CD4-positive, CD25-positive, alpha-beta regulatory T cell (primary cell): Measurements from ENCODE around the gene CREM. TPM values are rescaled to one million over a fixed set of nuclear protein-coding genes. Genes with fewer than 3 reads are reported as not detected.

Experiments
- ATAC-seq, 2 donors: fragments of 150-1000 bp; cut with Tn5 transposase; one replicate each; pipeline ENCODE4 v1.10.0; 2021; ENCODE audit warnings: low read depth in 2 of 2, moderate number of reproducible peaks in 2 of 2, moderate library complexity in 1 of 2
- DNase-seq, 3 donors: peaks; one replicate each; pipeline versions ENCODE4 v3.0.0 to v3.0.0-alpha.2; 2012 to 2022; ENCODE audit warnings: mixed read lengths in 1 of 3
- H3K27ac ChIP-seq: one replicate; pipeline ENCODE4 v1.7.0; 2013; ENCODE audit warnings: mild to moderate bottlenecking, low read length; ENCODE audit not compliant: insufficient read depth, poor library complexity, severe bottlenecking
- H3K27me3 ChIP-seq: one replicate; pipeline ENCODE4 v1.7.0; 2013; ENCODE audit warnings: low read length; ENCODE audit not compliant: control insufficient read depth, insufficient read depth
- H3K36me3 ChIP-seq: one replicate; pipeline ENCODE4 v1.7.0; 2013; ENCODE audit warnings: mild to moderate bottlenecking, low read length, moderate library complexity; ENCODE audit not compliant: control insufficient read depth, insufficient read depth
- H3K4me1 ChIP-seq: 2 replicates; pipeline ENCODE4 v1.7.0; 2013; ENCODE audit warnings: mild to moderate bottlenecking, low read length; ENCODE audit not compliant: insufficient read depth, control insufficient read depth, poor library complexity, severe bottlenecking
- H3K4me3 ChIP-seq: one replicate; pipeline ENCODE4 v1.7.0; 2013; ENCODE audit warnings: low read depth, mild to moderate bottlenecking, low read length, moderate library complexity
- H3K9me3 ChIP-seq, 2 experiments: 1 replicate in 1 of 2; 2 replicates in 1 of 2; pipeline ENCODE4 v1.7.0; 2013; ENCODE audit warnings: low read length in 2 of 2, mild to moderate bottlenecking in 1 of 2, moderate library complexity in 1 of 2; ENCODE audit not compliant: control insufficient read depth in 2 of 2
- H3K27ac Mint-ChIP-seq, 3 donors: one replicate each; pipeline ENCODE4 v1.8.0; 2020 to 2022; ENCODE audit warnings: mild to moderate bottlenecking in 3 of 3, mixed read lengths in 3 of 3, moderate library complexity in 2 of 3
- H3K27me3 Mint-ChIP-seq: one replicate; pipeline ENCODE4 v1.8.0; 2022; ENCODE audit warnings: mild to moderate bottlenecking, mixed read lengths
- H3K36me3 Mint-ChIP-seq: one replicate; pipeline ENCODE4 v1.8.0; 2020; ENCODE audit warnings: mixed read lengths
- H3K4me1 Mint-ChIP-seq, 4 donors: one replicate each; pipeline ENCODE4 v1.8.0; 2020 to 2022; ENCODE audit warnings: mixed read lengths in 4 of 4, mild to moderate bottlenecking in 1 of 4
- H3K4me3 Mint-ChIP-seq, 4 donors: one replicate each; pipeline ENCODE4 v1.8.0; 2020 to 2022; ENCODE audit warnings: mild to moderate bottlenecking in 4 of 4, mixed read lengths in 4 of 4, moderate library complexity in 3 of 4
- H3K9me3 Mint-ChIP-seq, 7 donors: one replicate each; pipeline ENCODE4 v1.8.0; 2020 to 2022; ENCODE audit warnings: mixed read lengths in 7 of 7, mild to moderate bottlenecking in 3 of 7, moderate library complexity in 2 of 7
- polyA plus RNA-seq, 4 donors: library from polyadenylated mRNA; unstranded; fragments of 300-500 nt; fragmentation: Illumina TruSeq; gene quantifications; one replicate each; pipeline ENCODE4 v1.2.3, GENCODE V29; 2021
- total RNA-seq: library from RNA; stranded (reverse); gene quantifications from one replicate; pipeline ENCODE4 v1.2.3, GENCODE V29; 2022

CREM gene
- total and polyA plus RNA-seq, 5 donors from 2014 or later: 24.6 to 121 (median 30.2) TPM

DNA sequence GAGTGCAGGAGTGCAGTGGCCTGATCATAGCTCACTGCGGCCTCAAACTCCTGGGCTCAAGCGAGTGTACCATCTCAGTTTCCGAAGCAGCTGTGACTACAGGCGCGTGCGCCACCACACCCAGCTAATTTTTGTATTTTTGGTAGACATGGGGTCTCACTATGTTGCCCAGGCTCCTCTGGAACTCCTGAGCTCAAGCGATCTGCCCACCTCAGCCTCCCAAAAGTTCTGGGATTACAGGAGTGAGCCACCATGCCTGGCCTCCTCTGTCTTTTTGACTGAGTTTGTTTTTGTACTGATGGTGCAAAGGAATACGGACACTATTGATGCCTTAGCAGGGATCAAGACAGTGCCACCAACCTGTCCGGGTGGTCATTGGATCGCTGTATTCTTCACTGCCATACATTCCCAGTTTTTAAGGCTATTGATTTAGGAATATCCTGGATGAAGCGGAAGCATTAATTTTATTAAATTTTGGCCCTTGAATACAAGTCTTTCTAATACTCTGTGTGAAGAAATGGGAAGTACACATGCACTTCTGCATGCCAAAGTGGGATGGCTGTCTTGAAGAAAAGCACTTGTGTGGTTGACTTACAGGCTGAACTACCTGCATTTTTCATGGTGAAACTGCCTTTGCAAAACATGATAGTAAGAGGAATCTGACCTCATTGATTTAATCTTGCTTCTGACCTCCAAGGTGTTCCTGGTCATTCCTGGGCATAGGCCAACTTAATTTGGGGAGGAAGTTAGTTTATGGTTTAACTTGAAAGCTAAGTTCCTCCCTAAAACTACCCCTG lies 34.5 kb upstream of the CREM start:
- Mint-ChIP-seq H3K4me3 (peak overlapping the region in 2 of 4 donors; percentile 45 to 63), H3K9me3 (peaks cover 0 to 5% (median 0%) of the 10 kb centered on the region in 7 donors), H3K27me3 (peaks cover 12% of the 10 kb centered on the region), H3K27ac (no peak overlapping the region), H3K36me3 (peaks cover 9% of the 10 kb centered on the region), H3K4me1 (peaks cover 14 to 36% (median 28%) of the 10 kb centered on the region in 4 donors)
- Histone ChIP-seq H3K36me3 (peaks cover 3% of the 10 kb centered on the region), H3K4me1 (peaks cover 28% of the 10 kb centered on the region), H3K4me3 (no peak overlapping the region), H3K27me3 (peaks cover 2% of the 10 kb centered on the region), H3K27ac (no peak overlapping the region), H3K9me3 (no peaks in the 10 kb centered on the region)
- DNase-seq (no peak), ATAC-seq (no peak)

DNA sequence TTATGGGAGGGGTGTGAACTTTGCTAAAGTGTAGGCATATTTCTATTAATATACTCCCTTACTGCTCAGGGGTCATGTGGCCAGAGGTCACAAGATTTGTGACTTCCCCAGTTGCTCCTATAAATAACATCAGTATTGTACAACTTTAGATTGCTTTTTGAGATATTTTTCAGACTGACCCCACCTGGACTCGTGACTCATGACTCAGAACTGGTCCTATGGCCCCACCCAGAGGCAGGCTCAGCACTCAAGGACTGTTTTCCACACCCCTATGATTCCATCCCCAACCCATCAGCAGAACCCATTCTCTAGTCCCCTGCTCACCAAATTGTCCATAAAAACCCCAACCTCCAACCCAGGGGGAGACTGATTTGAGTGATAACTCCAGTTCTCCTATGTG lies 33.8 kb upstream of the CREM start:
- H3K36me3 ChIP-seq: no peaks in the 10 kb centered on the region
- no peak for ATAC-seq
- no peak overlapping the region for H3K27ac ChIP-seq
- H3K27me3 ChIP-seq: peaks cover 5% of the 10 kb centered on the region
- H3K4me1 ChIP-seq: peaks cover 22% of the 10 kb centered on the region
- Mint-ChIP-seq H3K36me3 (peaks cover 3% of the 10 kb centered on the region), H3K27me3 (peaks cover 14% of the 10 kb centered on the region), H3K4me1 (peaks cover 8 to 29% (median 21%) of the 10 kb centered on the region in 4 donors), H3K27ac (no peak overlapping the region), H3K9me3 (peaks cover 0 to 5% (median 0%) of the 10 kb centered on the region in 7 donors), H3K4me3 (peak overlapping the region in 2 of 4 donors; percentile 45 to 63)
- H3K4me3 ChIP-seq: no peak overlapping the region
- H3K9me3 ChIP-seq: no peaks in the 10 kb centered on the region
- DNase-seq: no peak

GRCh38 chr10:35096312-35096711 lies 30.3 kb upstream of the CREM start:
- H3K4me3 Mint-ChIP-seq: no peak overlapping the region
- H3K9me3 ChIP-seq: no peaks in the 10 kb centered on the region
- H3K36me3 Mint-ChIP-seq: no peaks in the 10 kb centered on the region
- no peak overlapping the region for H3K27ac Mint-ChIP-seq
- DNase-seq (no peak), ATAC-seq (no peak)
- peaks cover under 1 to 2% (median 2%) of the 10 kb centered on the region in 4 donors for H3K4me1 Mint-ChIP-seq
- no peak overlapping the region for H3K27ac ChIP-seq
- H3K36me3 ChIP-seq: no peaks in the 10 kb centered on the region
- H3K9me3 Mint-ChIP-seq: peaks cover 0 to 5% (median 0%) of the 10 kb centered on the region in 7 donors
- no peaks in the 10 kb centered on the region for H3K4me1 ChIP-seq
- no peak overlapping the region for H3K4me3 ChIP-seq
- H3K27me3 ChIP-seq: peaks cover 5% of the 10 kb centered on the region
- peaks cover 25% of the 10 kb centered on the region for H3K27me3 Mint-ChIP-seq

GRCh38 chr10:35097510-35097909 lies 29.1 kb upstream of the CREM start:
- no peaks in the 10 kb centered on the region for H3K4me1 ChIP-seq
- H3K36me3 Mint-ChIP-seq: no peaks in the 10 kb centered on the region
- H3K27ac ChIP-seq: no peak overlapping the region
- H3K27me3 ChIP-seq: peaks cover 5% of the 10 kb centered on the region
- H3K4me3 ChIP-seq: no peak overlapping the region
- no peaks in the 10 kb centered on the region for H3K36me3 ChIP-seq
- H3K4me3 Mint-ChIP-seq: no peak overlapping the region
- no peaks in the 10 kb centered on the region for H3K9me3 ChIP-seq
- H3K27ac Mint-ChIP-seq: no peak overlapping the region
- peaks cover 25% of the 10 kb centered on the region for H3K27me3 Mint-ChIP-seq
- no peaks in the 10 kb centered on the region for H3K4me1 Mint-ChIP-seq
- ATAC-seq: no peak
- peaks cover 0 to 5% (median 0%) of the 10 kb centered on the region in 7 donors for H3K9me3 Mint-ChIP-seq
- DNase-seq: no peak

- Histone ChIP-seq H3K4me1 (no peaks in the 10 kb centered on the region), H3K36me3 (no peaks in the 10 kb centered on the region), H3K27ac (no peak overlapping the region), H3K4me3 (no peak overlapping the region), H3K9me3 (no peaks in the 10 kb centered on the region), H3K27me3 (no peaks in the 10 kb centered on the region)
- no peak for DNase-seq
- Mint-ChIP-seq H3K4me1 (no peaks in the 10 kb centered on the region), H3K9me3 (no peaks in the 10 kb centered on the region), H3K36me3 (no peaks in the 10 kb centered on the region), H3K27me3 (peaks cover 10% of the 10 kb centered on the region), H3K4me3 (no peak overlapping the region), H3K27ac (no peak overlapping the region)
- ATAC-seq: no peak
Observed at GRCh38 chr10:35103882-35104281, 22.8 kb upstream of the CREM start.

DNA sequence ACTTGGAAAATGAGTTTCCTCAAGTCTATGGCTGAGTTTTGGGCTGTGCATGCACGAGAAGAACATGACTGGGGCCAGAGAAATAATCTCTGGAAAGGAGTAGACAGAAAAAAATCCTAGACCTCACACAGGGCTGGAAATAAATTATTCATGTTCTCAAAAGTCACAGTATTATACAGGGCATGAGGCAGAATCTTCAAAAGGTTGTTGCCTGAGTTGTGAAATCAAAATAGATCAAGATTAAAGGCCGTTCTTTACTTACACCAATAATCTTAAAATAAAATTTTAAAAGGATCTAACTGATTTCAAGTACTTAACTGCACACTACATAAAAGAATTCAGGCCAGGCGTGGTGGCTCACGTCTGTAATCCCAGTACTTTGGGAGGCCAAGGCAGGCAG lies 14.1 kb upstream of the CREM start:
- H3K4me3 Mint-ChIP-seq: no peak overlapping the region
- H3K27ac ChIP-seq: no peak overlapping the region
- peaks cover 2% of the 10 kb centered on the region for H3K27me3 ChIP-seq
- H3K9me3 Mint-ChIP-seq: peaks cover 0 to 2% (median 0%) of the 10 kb centered on the region in 7 donors
- no peaks in the 10 kb centered on the region for H3K4me1 ChIP-seq
- H3K36me3 ChIP-seq: no peaks in the 10 kb centered on the region
- no peak overlapping the region for H3K4me3 ChIP-seq
- H3K9me3 ChIP-seq: no peaks in the 10 kb centered on the region
- DNase-seq (no peak), ATAC-seq (no peak)
- no peaks in the 10 kb centered on the region for H3K36me3 Mint-ChIP-seq
- H3K27me3 Mint-ChIP-seq: peaks cover 11% of the 10 kb centered on the region
- no peak overlapping the region for H3K27ac Mint-ChIP-seq
- no peaks in the 10 kb centered on the region for H3K4me1 Mint-ChIP-seq

DNA sequence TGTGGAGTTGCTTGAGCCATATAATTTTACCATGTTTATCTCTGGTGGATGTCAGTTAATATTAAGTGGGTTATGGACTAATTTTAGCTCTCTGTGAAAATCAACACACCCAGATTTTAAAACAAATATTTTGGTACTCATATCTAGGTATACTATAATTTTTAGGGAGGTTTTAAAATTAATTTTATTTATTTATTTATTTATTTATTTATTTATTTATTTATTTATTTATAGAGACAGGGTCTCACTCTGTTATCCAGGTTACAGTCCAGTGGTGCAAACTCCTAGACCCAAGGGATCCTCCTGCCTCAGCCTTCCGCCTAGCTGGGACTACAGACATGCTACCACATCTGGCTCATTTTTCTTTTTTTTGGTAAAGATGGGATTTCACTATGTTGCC lies 7.3 kb upstream of the CREM start:
- Mint-ChIP-seq H3K27ac (no peak overlapping the region), H3K36me3 (no peaks in the 10 kb centered on the region), H3K4me1 (peaks cover 0 to 11% (median 2%) of the 10 kb centered on the region in 4 donors), H3K27me3 (peaks cover 14% of the 10 kb centered on the region), H3K9me3 (no peaks in the 10 kb centered on the region), H3K4me3 (no peak overlapping the region)
- no peak for DNase-seq
- H3K27ac ChIP-seq: no peak overlapping the region
- peaks cover 2% of the 10 kb centered on the region for H3K27me3 ChIP-seq
- no peaks in the 10 kb centered on the region for H3K36me3 ChIP-seq
- H3K9me3 ChIP-seq: no peaks in the 10 kb centered on the region
- no peak overlapping the region for H3K4me3 ChIP-seq
- ATAC-seq: no peak
- no peaks in the 10 kb centered on the region for H3K4me1 ChIP-seq

DNA sequence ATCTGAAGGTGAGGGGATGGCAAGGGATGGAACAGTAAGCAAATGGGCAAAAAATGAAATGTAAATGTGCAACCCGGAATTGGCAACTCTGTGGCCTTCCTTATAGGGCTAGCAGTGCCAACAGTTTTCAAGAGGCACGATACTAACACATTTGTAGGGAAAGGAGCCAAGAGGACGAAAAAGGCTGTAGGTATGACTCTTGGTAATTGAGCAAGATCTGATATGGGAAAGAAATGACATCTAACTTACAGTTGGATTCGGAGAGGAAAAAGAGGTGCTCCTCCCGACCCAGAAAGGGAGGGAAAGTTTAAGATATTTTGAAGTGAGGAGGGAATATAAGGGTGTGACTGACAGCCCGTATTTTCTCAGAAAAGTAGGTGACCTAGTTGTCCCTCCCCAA lies 2.1 kb upstream of the CREM start:
- Histone ChIP-seq H3K27ac (no peak overlapping the region), H3K9me3 (no peaks in the 10 kb centered on the region), H3K27me3 (no peaks in the 10 kb centered on the region), H3K4me3 (no peak overlapping the region), H3K4me1 (peaks cover 16% of the 10 kb centered on the region), H3K36me3 (no peaks in the 10 kb centered on the region)
- Mint-ChIP-seq H3K27ac (peak overlapping the region in 1 of 3 donors; percentile 99), H3K4me3 (peak overlapping the region in 2 of 4 donors; percentile 5 to 46), H3K27me3 (peaks cover 17% of the 10 kb centered on the region), H3K4me1 (peaks cover 13 to 31% (median 22%) of the 10 kb centered on the region in 4 donors), H3K9me3 (peaks cover 0 to 2% (median 0%) of the 10 kb centered on the region in 7 donors), H3K36me3 (no peaks in the 10 kb centered on the region)
- ATAC-seq (no peak), DNase-seq (no peak)
